WI38 (cell line): ENCODE results near the gene CSF1.

Experiments used
- H3K4me3 ChIP-seq: 2 replicates; pipeline ENCODE4 v1.5.1; 2011; ENCODE audit warnings: low read depth, mild to moderate bottlenecking, control low read depth, low read length
- CTCF ChIP-seq: IDR thresholded peaks from 2 replicates; pipeline ENCODE4 v1.5.1; 2012; ENCODE audit warnings: low read depth, mild to moderate bottlenecking, control low read depth, low read length

The CSF1 gene

GRCh38 chr1:109905491-109905890 is 5.2 kb upstream of the CSF1 start:
- no peak for TF ChIP-seq CTCF
- no peak overlapping the region for H3K4me3 ChIP-seq

- TF ChIP-seq CTCF = no peak
- H3K4me3 ChIP-seq = no peak overlapping the region
Measured at GRCh38 chr1:109906160-109906838, 4.3 kb upstream of the CSF1 start.

- TF ChIP-seq CTCF = no peak
- no peak overlapping the region for H3K4me3 ChIP-seq
Measured at GRCh38 chr1:109906839-109907180, 3.8 kb upstream of the CSF1 start.

- no peak for TF ChIP-seq CTCF
Measured at GRCh38 chr1:109907190-109907774, 3.4 kb upstream of the CSF1 start.

GRCh38 chr1:109908836-109909235 is 1.8 kb upstream of the CSF1 start:
- TF ChIP-seq CTCF = no peak
- no peak overlapping the region for H3K4me3 ChIP-seq

More at GRCh38 chr1:109907190-109907774, 3.4 kb upstream of the CSF1 start:
- H3K4me3 ChIP-seq = no peak overlapping the region

GRCh38 chr1:109909561-109909960 is 1.1 kb upstream of the CSF1 start:
- no peak for TF ChIP-seq CTCF
- H3K4me3 ChIP-seq = no peak overlapping the region

GRCh38 chr1:109910963-109911798 is 532 bp downstream of the CSF1 start:
- TF ChIP-seq CTCF = no peak
- peak overlapping the region; percentile 98 for H3K4me3 ChIP-seq
